Astrocyte of the cerebellum (primary cell): ENCODE data around the gene MAN1A1.

Experiments
- DNase-seq: peaks from one replicate; pipeline ENCODE4 v3.0.0-alpha.2; 2011; ENCODE audit warnings: low read depth
- H3K4me3 ChIP-seq: 2 replicates; pipeline ENCODE4 v1.5.1; 2011; ENCODE audit warnings: mild to moderate bottlenecking, low read depth, low read length, moderate library complexity
- CTCF ChIP-seq: IDR thresholded peaks from 2 replicates; pipeline ENCODE4 v1.5.1; 2012; ENCODE audit warnings: low read length, low read depth, moderate library complexity, mild to moderate bottlenecking; ENCODE audit errors: missing control alignments
- in situ Hi-C: cut with HindIII; loops from 2 replicates; pipeline ENCODE4 v1.10.0; 2017; ENCODE audit warnings: low sequenced_read_pairs

Gene MAN1A1

GRCh38 chr6:119227377-119227776 lies 122.2 kb downstream of the MAN1A1 start:
- H3K4me3 ChIP-seq: no peak overlapping the region
- no peak for DNase-seq
- in situ Hi-C loops: no loop called here
- TF ChIP-seq CTCF: no peak

- H3K4me3 ChIP-seq: no peak overlapping the region
- in situ Hi-C loops: no loop called here
- no peak for DNase-seq
- TF ChIP-seq CTCF: no peak
These were observed 123.5 kb downstream of the MAN1A1 start for GRCh38 chr6:119226089-119226488.

DNA sequence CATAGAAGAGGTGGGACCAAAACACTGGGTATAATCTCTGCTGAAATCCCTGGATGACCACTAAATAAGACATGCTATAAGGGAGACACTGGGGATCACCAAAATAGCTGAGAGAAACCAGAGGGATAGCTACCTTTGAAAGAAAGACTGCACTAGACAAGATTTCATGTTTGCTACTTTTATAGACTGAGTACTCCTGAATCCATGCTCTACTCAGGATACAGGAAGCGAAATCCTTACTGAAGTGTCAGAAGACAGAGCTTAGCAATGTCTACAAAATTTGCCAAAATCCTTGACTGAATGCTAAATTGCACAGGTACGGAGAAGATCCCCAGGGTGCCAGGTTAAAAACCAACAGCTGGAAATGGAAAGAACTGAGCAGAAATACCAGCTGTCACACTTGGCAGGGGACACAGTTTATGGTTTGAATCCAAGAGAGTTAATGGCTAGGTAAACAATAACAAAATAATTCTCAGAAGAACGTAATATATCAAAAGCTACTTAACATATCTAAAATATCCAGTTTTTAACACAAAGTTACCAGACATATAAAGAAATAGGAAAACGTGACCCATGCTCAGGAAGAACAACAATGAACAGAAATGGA lies 125.4 kb downstream of the MAN1A1 start:
- no peak for DNase-seq
- no peak overlapping the region for H3K4me3 ChIP-seq
- in situ Hi-C loops: no loop called here
- TF ChIP-seq CTCF: no peak

- H3K4me3 ChIP-seq: no peak overlapping the region
- in situ Hi-C loops: no loop called here
- DNase-seq: no peak
- TF ChIP-seq CTCF: no peak
These were observed 129.1 kb downstream of the MAN1A1 start for GRCh38 chr6:119220452-119220851.

DNA sequence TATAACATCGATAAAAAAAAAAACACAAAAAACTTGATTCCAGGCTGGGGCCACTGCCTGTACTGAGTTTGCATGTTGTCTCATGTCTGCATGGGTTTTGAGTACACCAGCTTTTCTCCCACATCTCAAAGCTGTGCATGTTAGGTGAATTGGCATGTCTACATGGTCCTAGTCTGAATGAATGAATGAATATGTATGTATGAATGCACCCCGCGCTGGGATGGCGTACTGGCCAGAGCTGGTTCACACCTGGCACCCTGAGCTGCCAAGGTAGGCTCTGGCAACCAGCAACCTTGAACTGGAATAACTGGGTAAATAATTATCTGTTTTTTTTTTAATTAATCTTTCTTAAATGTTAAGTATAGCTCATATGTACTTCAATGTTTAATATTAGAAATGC lies 131.0 kb downstream of the MAN1A1 start:
- no peak overlapping the region for H3K4me3 ChIP-seq

GRCh38 chr6:119215885-119216590 lies 133.5 kb downstream of the MAN1A1 start:
- no peak for TF ChIP-seq CTCF
- in situ Hi-C loops: no loop called here
- no peak for DNase-seq

More for the DNA sequence above, 131.0 kb downstream of the MAN1A1 start:
- TF ChIP-seq CTCF: no peak
- in situ Hi-C loops: no loop called here
- DNase-seq: no peak

More at GRCh38 chr6:119215885-119216590, 133.5 kb downstream of the MAN1A1 start:
- H3K4me3 ChIP-seq: no peak overlapping the region
